DMS79 treated with DMSO at 0.1 percent for 48 hours (cell line): ENCODE data around the gene CAPN1.
"Not testable (repeated sequence)": the region's sequence is repeated elsewhere in the genome, so short reads cannot be mapped to it uniquely, and the experiment has no call there.

Source experiments
- DNase-seq: peaks from one replicate; lab custom pipeline; 2025; lab: John Stamatoyannopoulos, UW

CAPN1 gene

GRCh38 chr11:65160643-65161042 is 21.1 kb upstream of the CAPN1 start:
- no peak for DNase-seq

DNA sequence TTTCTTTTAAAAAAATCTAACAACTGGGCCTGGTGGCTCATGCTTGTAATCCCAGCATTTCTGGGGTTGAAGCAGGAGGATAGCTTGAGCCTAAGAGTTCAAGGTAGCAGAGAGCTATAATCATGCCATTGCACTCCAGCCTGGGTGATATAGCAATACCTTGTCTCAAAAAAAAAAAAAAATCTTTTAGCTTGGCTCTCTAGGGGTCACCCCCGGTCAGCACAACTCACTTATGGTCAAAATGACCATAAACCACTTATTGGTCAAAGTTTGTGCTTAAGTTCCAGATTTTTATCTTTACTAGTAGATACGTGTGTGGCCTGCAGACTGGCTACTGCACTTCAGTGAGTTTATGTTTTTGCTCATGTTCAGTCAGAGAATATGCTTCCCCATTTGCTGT is 18.0 kb upstream of the CAPN1 start:
- no peak for DNase-seq

GRCh38 chr11:65165410-65166317 is 16.1 kb upstream of the CAPN1 start:
- DNase-seq = no peak

DNA sequence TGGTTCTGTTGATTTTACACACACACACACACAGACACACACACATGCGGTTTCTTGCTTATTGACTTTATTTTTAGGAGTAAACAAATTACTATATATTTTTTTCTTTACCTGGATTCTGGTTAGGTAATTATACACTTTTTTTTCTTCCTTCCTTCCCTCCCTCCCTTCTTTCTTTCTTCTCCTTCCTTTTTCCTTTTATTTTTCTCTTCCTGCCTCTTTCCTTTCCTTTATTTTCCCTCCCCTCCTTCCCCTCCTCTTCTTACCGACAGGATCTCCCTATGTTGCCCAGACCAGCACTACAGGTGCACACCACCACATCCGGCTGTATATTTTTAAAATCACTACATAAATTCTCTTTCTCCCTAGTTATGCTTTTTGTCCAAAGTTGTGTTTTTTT is 14.8 kb upstream of the CAPN1 start:
- no peak for DNase-seq

GRCh38 chr11:65167656-65168055 is 14.1 kb upstream of the CAPN1 start:
- no peak for DNase-seq

GRCh38 chr11:65169164-65169641 is 12.5 kb upstream of the CAPN1 start:
- DNase-seq = no peak

DNA sequence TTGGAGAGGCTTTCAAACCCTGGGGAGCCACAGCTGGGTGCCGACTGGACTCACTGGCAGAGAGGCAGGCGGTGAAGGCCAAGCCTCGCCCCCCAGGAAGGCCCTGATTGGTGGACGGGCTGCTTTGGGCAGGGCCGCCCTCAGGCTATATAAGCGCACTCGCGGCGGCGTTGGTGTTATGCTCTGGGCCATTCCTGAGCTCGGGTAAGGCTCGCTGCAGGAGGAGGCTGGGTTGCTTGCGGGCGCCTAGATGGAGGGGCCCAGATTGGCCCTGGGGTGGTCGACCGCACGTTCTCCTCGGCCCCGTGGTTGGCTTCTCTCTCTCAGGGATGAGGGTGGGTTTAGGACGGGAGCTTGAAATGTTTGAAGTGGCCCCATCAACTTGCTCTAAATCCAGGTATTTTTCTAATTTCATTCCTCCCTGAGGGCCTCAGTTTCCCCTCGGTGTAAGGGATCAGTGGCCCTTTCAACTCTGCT is 11.6 kb upstream of the CAPN1 start, which contains the start of gene SPDYC:
SPDYC (plus strand) TSS at position 176 of the 477 bp plus-strand sequence. CDS start 1,125 bp downstream, outside the sequence.
- no peak for DNase-seq

GRCh38 chr11:65172600-65172999 is 9.1 kb upstream of the CAPN1 start:
- DNase-seq = no peak

GRCh38 chr11:65174571-65175010 is 7.1 kb upstream of the CAPN1 start:
- DNase-seq = not testable (repeated sequence)

DNA sequence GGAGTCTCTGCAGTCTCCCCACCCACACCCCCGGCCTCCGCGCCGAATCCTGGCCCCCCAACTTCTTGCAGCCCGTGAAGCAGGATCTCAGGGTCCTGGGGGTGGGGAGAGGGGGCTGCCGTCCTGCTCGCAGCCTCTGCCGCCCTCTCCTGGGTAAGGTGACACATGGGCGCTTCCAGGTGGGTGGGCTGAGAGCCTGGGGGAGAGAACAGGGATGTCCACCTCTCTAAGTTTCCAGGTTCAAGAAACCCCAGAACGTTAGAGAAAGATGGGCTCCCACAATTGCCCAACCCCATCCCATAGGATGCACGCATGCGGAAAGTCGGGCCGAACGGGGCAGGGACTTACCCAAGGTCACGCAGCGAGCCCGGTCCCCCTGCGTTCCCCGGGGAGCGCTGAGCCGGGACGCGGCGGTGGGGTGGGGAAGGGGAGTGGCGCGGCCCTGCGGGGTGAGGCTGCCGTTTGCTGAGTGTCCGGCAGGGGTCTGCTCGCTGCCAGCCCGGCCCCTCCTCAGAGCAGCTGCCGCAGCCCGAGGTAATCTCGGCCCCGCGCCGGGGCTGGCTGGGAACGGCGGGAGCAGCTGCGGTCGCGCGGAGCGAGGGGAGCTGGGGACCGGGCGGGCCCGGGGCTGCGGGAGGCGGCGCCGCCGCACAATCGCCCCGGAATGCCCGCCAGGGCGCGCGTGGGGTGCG is 705 bp upstream of the CAPN1 start:
- DNase-seq = peak; percentile 22

DNA sequence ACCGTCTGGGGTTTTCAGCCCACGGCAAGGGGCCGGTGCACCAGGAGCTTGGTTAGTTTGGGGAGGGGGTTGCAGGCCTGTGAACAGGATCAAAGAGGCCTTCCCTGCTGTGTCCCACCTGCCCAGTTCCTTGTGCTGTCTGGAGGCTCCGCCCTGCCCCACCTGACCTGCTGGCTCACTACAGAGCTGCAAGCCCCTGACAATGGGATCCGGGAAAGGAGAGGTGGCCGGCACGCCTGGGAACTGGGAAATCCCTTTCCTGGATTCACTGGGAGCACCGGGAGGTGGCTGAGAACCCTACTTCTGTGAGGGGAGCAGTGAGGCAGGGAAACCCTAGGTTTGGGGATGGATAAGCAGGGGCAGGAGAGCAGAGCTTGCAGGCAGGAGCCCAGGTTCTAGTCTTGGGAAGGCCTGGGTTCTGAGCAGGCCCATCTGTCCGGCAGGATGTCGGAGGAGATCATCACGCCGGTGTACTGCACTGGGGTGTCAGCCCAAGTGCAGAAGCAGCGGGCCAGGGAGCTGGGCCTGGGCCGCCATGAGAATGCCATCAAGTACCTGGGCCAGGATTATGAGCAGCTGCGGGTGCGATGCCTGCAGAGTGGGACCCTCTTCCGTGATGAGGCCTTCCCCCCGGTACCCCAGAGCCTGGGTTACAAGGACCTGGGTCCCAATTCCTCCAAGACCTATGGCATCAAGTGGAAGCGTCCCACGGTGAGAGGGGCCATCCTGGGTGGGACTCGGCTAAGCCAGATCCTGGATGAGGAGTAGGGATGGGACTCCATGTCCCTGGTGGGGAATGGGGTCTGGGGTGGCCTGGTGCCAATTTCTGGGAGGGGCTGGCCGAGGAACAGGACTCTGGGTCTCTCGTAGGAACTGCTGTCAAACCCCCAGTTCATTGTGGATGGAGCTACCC is 786 bp downstream of the CAPN1 start:
- peak; percentile 77 for DNase-seq

DNA sequence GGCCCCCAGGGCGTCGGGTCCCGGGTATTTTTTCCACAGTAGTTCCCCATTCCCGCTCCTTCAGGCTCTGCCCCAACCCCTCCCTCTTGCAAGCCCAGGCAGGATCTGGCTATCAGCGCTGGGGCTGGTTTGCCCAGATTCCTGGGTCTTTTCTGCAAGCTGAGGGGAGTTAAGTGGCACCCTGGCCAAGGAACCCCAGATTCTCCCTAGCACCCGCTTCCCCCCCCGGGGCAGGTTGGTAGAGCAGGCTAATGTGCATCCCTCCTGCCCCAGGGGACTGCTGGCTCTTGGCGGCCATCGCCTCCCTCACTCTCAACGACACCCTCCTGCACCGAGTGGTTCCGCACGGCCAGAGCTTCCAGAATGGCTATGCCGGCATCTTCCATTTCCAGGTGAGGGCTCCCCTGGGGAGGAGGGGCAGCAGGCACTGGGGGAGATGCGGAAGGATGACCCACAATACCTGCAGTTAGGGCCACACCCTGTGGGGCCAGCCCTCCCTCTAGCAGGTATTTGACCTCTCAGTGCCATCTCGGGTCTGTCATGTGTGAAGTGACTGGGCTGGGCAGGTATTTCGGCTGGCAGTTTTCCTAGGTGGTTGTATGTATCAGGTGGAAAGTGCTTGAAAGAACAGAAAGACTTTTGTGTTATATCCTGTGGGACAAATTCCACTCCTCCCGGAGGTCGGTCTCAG is 1.6 kb downstream of the CAPN1 start:
- peak; percentile 73 for DNase-seq

DNA sequence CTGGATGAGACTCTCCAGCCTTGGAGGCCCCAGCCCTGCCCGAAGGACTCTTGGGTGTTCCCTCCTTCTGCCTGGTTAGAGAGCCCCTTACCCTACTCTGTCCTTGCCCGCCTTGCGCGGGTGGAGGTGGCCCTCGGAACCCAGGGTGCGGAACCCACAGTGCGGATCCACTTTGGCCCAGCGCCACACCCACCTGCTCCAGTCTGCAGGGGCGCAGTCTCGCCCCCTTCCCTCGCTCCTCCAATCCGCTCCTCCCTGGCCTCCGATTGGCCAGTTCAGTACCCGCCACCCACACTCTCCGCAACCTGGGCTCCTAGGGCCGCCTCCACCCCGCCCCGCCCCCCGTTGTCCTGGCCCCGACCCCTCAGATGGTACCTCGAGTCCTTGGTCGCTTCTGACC is 2.4 kb downstream of the CAPN1 start:
- no peak for DNase-seq

DNA sequence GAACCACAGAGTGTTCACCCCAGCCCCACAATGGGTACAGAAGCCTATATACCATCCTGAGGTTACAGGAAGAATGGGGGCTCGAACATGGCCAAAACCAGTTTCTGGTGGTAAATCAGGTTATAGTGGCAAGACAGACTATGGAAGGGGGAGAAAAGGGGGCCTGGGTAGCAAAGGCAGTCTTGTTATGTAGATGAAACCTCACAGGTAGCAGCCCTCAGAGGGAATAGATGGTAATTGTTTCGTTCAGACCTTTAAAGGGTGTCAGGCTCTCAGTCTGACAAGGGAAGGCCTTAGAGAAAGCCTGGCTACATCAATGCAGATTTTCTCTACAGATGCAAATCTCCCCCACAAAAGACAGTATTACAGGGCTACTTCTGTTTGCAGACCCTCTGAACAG is 3.4 kb downstream of the CAPN1 start:
- no peak for DNase-seq

GRCh38 chr11:65185869-65186341 is 4.2 kb downstream of the CAPN1 start:
- no peak for DNase-seq

DNA sequence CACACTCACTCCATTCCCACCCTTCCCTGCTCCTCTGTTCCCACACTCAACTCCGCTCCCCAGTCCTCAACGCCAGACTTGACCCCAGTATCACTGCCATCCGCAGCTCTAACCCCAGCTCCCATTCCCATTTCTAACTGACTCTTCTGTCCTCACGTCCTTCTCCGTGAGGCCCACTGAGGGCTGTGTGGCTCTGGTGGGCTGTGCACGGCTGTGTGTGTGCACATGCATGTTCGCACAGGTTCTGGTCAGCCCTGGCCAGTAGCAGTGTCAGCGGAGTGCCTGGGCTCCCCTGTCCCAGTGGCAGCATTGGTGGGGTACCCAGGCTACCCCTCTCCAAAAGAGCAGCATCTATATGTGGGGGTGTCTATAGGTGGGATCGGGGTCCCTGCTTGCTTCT is 5.0 kb downstream of the CAPN1 start:
- no peak for DNase-seq

DNA sequence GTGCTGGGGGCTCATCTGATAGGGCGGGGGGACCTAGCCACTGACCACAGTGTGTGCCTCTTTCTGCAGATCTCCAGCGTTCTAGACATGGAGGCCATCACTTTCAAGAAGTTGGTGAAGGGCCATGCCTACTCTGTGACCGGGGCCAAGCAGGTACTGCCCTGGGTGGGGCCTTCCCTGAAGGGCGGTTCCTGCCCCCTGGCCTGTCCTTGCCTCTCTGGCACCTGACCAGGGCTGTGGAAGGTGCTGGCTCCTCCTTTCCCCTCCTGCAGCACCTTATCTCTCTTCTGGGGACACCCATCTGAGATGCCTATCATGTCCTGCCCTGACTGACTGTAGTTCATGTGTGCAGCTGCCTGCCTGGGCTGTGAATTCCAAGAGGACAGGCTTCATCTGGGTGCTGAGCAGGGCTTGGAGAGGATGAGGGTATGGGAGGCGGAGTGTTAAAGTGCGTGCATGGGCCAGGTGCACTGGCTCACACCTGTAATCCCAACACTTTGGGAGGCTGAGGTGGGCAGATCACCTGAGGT is 5.5 kb downstream of the CAPN1 start:
- DNase-seq = no peak

DNA sequence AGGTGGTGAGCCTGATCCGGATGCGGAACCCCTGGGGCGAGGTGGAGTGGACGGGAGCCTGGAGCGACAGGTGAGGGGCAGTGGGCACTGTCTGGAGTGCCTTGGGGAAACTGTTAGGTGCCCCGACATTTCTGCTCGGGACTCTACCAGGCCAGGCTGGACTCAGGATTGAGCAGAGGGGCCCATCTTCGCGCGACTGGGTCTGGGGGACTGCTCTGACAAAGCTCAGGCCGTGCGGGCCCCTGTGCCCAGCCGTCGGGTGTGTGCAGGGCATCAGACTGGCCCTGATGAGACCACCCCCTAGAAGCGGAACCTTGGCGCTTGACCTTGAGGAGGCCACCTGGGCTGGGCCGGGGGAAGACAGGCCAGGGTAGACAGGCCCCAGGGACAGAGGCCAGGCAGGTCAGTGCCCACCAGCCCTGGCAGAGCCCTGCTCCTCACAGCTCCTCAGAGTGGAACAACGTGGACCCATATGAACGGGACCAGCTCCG is 6.3 kb downstream of the CAPN1 start:
- no peak for DNase-seq

DNA sequence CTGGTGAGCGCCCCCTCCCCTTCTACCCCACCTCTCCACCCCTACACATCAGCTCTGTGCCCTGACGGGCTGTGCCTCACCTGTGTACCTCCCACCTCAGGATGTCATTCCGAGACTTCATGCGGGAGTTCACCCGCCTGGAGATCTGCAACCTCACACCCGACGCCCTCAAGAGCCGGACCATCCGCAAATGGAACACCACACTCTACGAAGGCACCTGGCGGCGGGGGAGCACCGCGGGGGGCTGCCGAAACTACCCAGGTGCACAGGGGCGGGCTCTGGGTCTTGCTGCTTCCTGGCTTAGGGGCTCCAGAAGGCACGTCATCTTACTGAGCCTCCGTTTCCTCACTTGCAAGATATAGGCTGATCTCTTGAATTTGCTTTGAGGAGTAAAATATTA is 6.8 kb downstream of the CAPN1 start:
- DNase-seq = no peak

DNA sequence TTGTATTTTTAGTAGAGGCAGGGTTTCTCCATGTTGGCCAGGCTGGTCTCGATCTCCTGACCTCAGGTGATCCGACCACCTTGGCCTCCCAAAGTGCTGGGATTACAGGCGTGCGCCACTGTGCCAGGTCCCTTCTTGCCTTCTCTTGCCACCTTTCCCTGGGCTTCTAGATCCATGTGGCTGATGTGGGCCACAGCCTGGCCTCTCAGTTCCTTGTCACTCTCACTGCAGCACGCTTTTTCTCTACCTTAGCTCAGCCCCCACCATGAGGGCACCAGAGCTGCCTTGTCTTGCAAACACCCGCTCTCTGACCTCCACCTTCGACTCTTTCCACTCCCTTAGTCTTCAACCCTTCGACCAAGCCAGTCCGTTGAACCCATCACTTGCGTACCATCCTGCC is 7.5 kb downstream of the CAPN1 start:
- no peak for DNase-seq

DNA sequence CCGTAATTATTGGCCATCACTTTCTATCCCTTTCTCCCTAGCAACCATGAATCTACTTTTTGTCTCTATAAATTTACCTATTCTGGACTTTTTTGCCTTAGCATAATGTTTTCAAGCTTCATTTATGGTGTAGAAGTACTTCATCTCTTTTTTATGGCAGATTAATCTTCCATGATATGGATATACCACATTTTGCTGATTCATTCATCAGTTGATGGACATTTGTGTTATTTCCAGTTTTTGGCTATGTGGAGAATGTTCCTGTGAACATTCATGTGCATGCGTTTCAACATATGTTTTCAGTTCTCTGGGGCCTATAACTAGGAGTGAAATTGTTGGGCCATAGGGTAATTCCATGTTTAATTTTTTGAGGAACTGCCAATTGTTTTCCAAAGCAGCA is 12.8 kb downstream of the CAPN1 start:
- no peak for DNase-seq
